Measurements from ENCODE around the gene RHCE.
"Not testable (repeated sequence)": the region's sequence is repeated elsewhere in the genome, so short reads cannot be mapped to it uniquely, and the experiment has no call there.

RHCE gene

GRCh38 chr1:25420715-25421114 is at the start of gene RHCE:
Gene RHCE, minus strand, starts transcription at chr1:25420825. Its CDS starts 39 bp downstream, at chr1:25420786.
- DNase-seq (ENCODE audit: low read depth): not testable (repeated sequence)

DNA sequence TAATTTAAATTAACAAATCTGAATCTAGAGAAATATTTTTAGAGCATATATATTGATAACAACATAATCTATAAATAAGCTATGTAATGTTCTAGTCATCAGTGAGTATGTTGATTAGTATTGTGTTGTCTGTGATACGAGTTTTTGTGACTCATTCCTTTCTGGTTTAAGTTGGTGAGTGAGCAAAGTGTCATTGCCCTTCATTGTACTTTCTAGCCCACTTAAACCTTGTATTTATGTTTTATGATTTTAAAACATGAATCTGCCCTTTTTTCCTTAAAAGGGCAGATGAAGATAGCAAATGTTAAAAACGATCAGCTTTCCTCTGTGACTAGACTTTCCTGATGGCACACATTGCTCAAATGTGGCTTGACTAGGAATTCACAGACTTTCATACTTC is 48.6 kb upstream of the RHCE start:
- no peak for DNase-seq (ENCODE audit: low read depth)

GRCh38 chr1:25468033-25468432 is 47.4 kb upstream of the RHCE start:
- no peak for DNase-seq (ENCODE audit: low read depth)

DNA sequence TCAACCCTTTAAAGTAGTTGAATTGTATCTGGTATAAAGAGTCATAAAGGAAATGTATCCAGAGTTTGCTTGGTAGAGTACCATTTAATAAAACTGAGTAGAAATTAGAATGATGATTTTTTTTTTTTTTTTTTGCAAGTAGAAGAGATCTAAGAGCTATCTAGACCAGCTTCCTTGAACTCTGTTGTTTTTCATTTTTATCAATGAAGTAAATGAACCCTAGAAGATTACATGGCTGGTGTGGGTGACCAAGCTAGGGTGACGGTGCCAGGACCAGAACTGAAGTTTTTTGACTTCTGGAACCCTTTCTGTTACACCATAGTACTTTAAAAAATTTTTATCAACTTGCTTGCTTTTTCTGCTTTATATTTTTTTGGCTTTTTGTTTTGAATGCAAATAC is 47.0 kb upstream of the RHCE start:
- DNase-seq (ENCODE audit: low read depth): no peak

DNA sequence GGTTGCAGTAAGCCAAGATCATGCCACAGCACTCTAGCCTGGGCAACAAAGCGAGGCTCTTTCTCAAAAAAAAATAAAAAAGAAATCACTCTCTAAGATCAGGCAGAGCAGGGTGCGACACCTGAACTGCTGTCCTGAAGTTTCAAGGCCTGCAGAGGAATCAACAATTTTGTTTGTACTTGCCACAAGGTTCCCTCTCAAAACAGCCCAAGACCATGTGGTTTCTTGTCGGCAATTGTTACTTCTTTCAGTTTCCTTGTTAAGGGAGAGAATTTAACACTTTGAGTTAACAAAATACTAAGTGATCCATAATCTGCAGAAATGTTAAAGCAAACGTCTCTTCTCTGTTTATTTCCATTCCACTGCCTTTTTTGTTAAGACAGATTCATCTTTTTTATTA is 46.6 kb upstream of the RHCE start:
- no peak for DNase-seq (ENCODE audit: low read depth)

DNA sequence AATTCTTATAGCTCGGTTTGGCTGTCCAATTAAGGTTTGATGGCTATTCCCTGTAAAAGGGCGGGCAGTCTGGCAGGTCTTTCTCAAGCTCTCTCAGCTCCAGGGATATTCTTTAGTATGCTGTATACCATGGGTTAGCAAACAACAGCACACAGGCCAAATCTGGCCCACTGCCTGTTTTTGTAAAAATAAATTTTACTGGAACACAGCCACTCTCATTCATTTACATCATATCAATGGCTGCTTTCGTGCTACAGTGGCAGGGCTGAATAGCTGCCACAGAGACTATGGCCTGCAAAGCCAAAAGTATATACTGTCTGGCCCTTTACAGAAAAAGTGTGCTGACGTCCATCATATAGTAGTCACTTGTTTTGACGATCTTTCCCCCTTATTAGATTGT is 42.1 kb upstream of the RHCE start:
- DNase-seq (ENCODE audit: low read depth): no peak

GRCh38 chr1:25461849-25462248 is 41.2 kb upstream of the RHCE start:
- DNase-seq (ENCODE audit: low read depth): no peak

- not testable (repeated sequence) for DNase-seq (ENCODE audit: low read depth)
Observed at GRCh38 chr1:25460816-25461215, 40.2 kb upstream of the RHCE start.

DNA sequence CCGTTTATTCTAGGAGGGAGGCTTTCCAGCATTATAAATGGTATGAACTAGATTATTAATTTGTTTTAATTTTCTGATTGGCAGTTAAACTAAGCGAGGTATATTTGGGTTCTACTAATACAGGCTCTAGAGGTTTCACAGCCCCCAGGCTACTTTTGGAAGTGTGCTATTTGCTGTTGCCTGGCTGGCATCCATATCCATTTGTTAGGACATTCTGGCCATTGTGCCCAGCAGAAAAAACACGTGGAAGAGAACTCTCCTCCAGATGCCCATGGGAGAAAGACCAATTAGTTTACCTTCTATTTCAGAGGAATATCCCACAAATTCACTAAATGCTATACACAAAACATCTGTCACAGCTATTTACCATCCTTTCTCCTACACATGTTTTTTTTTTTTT is 39.4 kb upstream of the RHCE start:
- DNase-seq (ENCODE audit: low read depth): no peak

DNA sequence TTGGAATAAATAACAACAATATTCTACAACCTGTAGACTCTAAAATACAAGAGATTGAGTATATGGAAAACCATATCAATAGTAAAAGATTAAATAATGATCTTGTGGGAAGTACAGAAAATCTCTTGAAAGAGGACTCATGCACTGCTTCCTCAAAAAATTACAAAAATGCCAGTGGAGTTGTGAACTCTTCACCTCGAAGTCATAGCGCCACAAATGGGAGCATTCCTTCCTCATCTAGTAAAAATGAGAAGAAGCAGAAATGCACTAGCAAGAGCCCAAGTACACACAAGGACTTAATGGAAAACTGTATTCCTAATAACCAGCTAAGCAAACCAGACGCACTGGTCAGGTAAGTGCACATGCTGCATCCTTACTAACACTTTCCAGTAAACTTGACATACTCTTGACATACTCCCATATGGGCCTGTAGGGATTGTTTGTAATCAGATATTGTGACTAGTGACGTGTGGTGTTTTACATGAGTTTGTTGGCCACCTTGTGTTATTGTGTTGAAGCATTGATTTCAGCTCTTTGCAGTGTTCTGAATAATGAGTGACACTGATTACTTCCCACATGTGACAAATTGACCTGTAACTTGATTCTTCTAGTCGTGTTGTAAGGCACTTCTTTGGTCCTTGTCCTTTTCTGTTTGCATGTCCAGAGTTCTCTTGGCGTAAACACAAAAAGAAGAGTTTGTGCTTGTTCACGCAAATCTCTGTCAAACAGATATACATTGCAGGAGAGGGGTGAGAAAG is 38.1 kb upstream of the RHCE start:
- DNase-seq (ENCODE audit: low read depth): no peak

GRCh38 chr1:25456502-25456901 is 35.9 kb upstream of the RHCE start:
- no peak for DNase-seq (ENCODE audit: low read depth)

GRCh38 chr1:25451908-25452307 is 31.3 kb upstream of the RHCE start:
- DNase-seq (ENCODE audit: low read depth): no peak

GRCh38 chr1:25450891-25451290 is 30.3 kb upstream of the RHCE start:
- no peak for DNase-seq (ENCODE audit: low read depth)

GRCh38 chr1:25447547-25447946 is 26.9 kb upstream of the RHCE start:
- DNase-seq (ENCODE audit: low read depth): no peak

GRCh38 chr1:25445993-25446538 is 25.4 kb upstream of the RHCE start:
- DNase-seq (ENCODE audit: low read depth): no peak

GRCh38 chr1:25444604-25445003 is 24.0 kb upstream of the RHCE start:
- not testable (repeated sequence) for DNase-seq (ENCODE audit: low read depth)

DNA sequence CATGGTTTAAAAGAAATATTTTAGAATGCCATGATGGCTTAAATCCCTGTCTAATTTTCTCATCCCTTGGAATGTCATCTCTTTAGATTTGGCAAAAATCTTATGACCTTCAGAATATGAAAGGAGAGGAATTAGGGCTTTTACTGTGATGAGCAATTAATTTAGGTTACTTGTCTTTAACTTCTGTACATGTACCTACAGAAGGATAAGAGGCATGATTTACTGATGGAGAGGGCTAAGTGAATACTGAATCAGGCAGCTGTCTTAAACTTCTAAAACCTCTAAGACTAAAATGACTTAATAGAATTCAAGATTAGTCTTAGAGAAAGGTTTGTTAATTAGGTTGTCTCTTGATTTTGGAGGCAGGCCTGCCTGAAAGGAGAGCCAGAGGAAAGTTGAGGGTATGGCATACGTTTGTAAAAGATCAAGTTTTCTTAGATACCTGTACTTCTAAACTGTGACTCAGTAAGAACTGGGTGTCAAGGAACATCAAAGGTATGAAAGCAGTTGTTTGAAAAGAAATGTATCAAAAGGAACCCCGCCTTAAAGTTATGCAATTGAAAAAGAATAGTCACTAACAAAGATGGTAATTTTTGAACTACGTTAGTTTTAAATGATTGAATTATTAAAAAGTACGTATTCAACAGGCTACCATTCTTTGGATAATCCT is 22.5 kb upstream of the RHCE start:
- DNase-seq (ENCODE audit: low read depth): no peak

DNA sequence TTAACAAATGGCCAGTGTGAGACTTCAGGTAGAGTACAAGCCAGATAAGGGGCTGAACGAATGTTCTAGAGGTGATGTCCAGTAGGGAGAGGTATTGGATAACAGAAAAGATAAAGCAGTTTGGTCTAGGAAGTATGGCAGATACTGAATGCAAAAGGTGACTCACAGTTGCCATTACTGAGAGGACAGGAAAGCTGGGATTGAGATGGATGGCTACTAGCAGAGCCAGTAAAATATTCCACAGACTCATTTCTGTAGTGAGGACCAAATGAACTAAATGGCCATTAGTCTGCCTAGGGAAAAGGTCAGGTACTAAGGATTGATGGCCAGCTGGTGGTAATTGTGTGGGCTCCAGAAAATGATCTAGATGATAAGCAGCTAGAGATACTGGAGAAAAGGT is 21.6 kb upstream of the RHCE start:
- DNase-seq (ENCODE audit: low read depth): no peak

- DNase-seq (ENCODE audit: low read depth): no peak
Observed at GRCh38 chr1:25439287-25439686, 18.7 kb upstream of the RHCE start.

GRCh38 chr1:25437672-25438071 is 17.0 kb upstream of the RHCE start:
- no peak for DNase-seq (ENCODE audit: low read depth)

DNA sequence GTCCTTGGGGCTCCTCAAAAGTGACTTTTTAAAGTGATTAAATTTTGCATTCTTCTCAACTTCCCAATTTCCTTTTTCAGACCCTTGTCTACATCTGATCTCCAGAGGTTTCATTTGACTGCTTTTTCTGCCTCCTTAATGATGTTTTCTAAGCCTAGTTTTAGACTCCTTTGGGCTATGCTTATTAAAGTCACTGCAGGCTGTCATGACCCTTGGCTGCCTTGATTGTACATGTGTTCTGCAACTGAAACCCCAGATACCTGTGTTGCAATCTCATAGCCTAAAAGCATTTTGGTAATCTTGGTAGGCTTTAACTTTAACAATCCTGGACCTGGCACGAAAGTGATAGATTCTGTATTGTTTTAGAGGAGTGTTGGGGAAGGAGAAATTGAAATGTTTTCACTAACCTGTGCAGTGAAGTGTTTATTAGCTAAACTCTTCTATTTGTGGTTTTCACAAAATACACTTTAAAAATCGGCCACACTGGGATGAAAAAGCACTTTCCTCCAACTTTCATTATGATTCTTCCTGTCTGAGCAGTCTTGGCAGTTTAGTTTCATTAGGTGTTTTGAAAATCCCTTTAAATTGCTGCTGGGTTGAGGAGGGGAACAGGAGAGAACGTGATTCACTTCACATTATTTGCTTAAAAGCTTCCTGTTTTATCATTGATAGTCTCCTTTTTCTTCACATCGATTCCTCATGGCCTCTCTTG is 14.9 kb upstream of the RHCE start:
- DNase-seq (ENCODE audit: low read depth): no peak

GRCh38 chr1:25433389-25434186 is 13.0 kb upstream of the RHCE start:
- no peak for DNase-seq (ENCODE audit: low read depth)
